Measurements from ENCODE around the gene ATP5IF1. TPM values are rescaled to one million over a fixed set of nuclear protein-coding genes. Genes with fewer than 3 reads are reported as not detected.

ATP5IF1 gene
- polyA plus RNA-seq, 1 donor from 2014 or later, result 448 TPM

GRCh38 chr1:28278763-28279162 is 42.8 kb downstream of the ATP5IF1 start:
- Histone ChIP-seq H3K27me3 (ENCODE audit: insufficient read depth, low read depth, low read length) (no peaks in the 10 kb centered on the region), H2AFZ (ENCODE audit: low read depth, low read length) (no peak overlapping the region), H3K9me2 (ENCODE audit: insufficient read depth, low read length) (no peaks in the 10 kb centered on the region), H3K27ac (ENCODE audit: low read length) (no peak overlapping the region), H3K79me2 (replicated peaks; ENCODE audit: insufficient read depth, low read length) (no peaks in the 10 kb centered on the region), H3K9ac (ENCODE audit: low read length) (no peak overlapping the region), H3F3A (ENCODE audit: insufficient read depth, low read length, poor library complexity, severe bottlenecking) (no peaks in the 10 kb centered on the region), H3K36me3 (ENCODE audit: insufficient read depth, low read length) (no peaks in the 10 kb centered on the region), H3K9me3 (ENCODE audit: low read length) (no peaks in the 10 kb centered on the region), H3K4me3 (ENCODE audit: low read length) (no peak overlapping the region), H4K20me1 (ENCODE audit: insufficient read depth) (no peaks in the 10 kb centered on the region), H3K4me2 (ENCODE audit: low read length) (no peak overlapping the region)
- TF ChIP-seq EP300 (conservative IDR thresholded peaks at IDR 0.05; ENCODE audit: poor library complexity, severe bottlenecking) (no peak), TAF1 (IDR thresholded peaks at IDR 0.05; ENCODE audit: low read depth) (no peak), POLR2AphosphoS5 (IDR thresholded peaks at IDR 0.05) (no peak), CTCF (IDR thresholded peaks at IDR 0.05; ENCODE audit: poor library complexity, severe bottlenecking) (no peak), RAD21 (conservative IDR thresholded peaks at IDR 0.05) (no peak), REST (IDR thresholded peaks at IDR 0.05; ENCODE audit: borderline replicate concordance) (no peak), MXI1 (conservative IDR thresholded peaks at IDR 0.05; ENCODE audit: poor library complexity, severe bottlenecking) (no peak), SMC3 (conservative IDR thresholded peaks at IDR 0.05; ENCODE audit: poor library complexity) (no peak), EZH2 (IDR thresholded peaks at IDR 0.05; ENCODE audit: borderline replicate concordance, insufficient read depth, low read length, poor library complexity, severe bottlenecking) (no peak)

GRCh38 chr1:28279721-28280120 is 43.8 kb downstream of the ATP5IF1 start:
- Histone ChIP-seq H2AFZ (ENCODE audit: low read depth, low read length) (no peak overlapping the region), H3K4me2 (ENCODE audit: low read length) (no peak overlapping the region), H3K9me2 (ENCODE audit: insufficient read depth, low read length) (no peaks in the 10 kb centered on the region), H3K9ac (ENCODE audit: low read length) (no peak overlapping the region), H3K9me3 (ENCODE audit: low read length) (no peaks in the 10 kb centered on the region), H3K27me3 (ENCODE audit: insufficient read depth, low read depth, low read length) (no peaks in the 10 kb centered on the region), H3F3A (ENCODE audit: insufficient read depth, low read length, poor library complexity, severe bottlenecking) (no peaks in the 10 kb centered on the region), H3K79me2 (replicated peaks; ENCODE audit: insufficient read depth, low read length) (no peaks in the 10 kb centered on the region), H3K36me3 (ENCODE audit: insufficient read depth, low read length) (no peaks in the 10 kb centered on the region), H4K20me1 (ENCODE audit: insufficient read depth) (no peaks in the 10 kb centered on the region), H3K4me3 (ENCODE audit: low read length) (no peak overlapping the region), H3K27ac (ENCODE audit: low read length) (no peak overlapping the region)
- TF ChIP-seq MXI1 (conservative IDR thresholded peaks at IDR 0.05; ENCODE audit: poor library complexity, severe bottlenecking) (no peak), EZH2 (IDR thresholded peaks at IDR 0.05; ENCODE audit: borderline replicate concordance, insufficient read depth, low read length, poor library complexity, severe bottlenecking) (no peak), CTCF (IDR thresholded peaks at IDR 0.05; ENCODE audit: poor library complexity, severe bottlenecking) (no peak), REST (IDR thresholded peaks at IDR 0.05; ENCODE audit: borderline replicate concordance) (no peak), SMC3 (conservative IDR thresholded peaks at IDR 0.05; ENCODE audit: poor library complexity) (no peak), POLR2AphosphoS5 (IDR thresholded peaks at IDR 0.05) (no peak), EP300 (conservative IDR thresholded peaks at IDR 0.05; ENCODE audit: poor library complexity, severe bottlenecking) (no peak), RAD21 (conservative IDR thresholded peaks at IDR 0.05) (no peak), TAF1 (IDR thresholded peaks at IDR 0.05; ENCODE audit: low read depth) (no peak)
